GM20000 (cell line): ENCODE data around the gene RHOG.

Experiments
- DNase-seq: peaks from one replicate; pipeline ENCODE4 v3.0.0; 2012; ENCODE audit warnings: low spot score
- TF ChIP-seq, protein P1 (sequence below): IDR thresholded peaks from 2 replicates; pipeline ENCODE4 v1.5.1; 2012; ENCODE audit warnings: mild to moderate bottlenecking, control low read depth; ENCODE audit errors: extremely low read depth, missing control alignments

Gene RHOG

DNA sequence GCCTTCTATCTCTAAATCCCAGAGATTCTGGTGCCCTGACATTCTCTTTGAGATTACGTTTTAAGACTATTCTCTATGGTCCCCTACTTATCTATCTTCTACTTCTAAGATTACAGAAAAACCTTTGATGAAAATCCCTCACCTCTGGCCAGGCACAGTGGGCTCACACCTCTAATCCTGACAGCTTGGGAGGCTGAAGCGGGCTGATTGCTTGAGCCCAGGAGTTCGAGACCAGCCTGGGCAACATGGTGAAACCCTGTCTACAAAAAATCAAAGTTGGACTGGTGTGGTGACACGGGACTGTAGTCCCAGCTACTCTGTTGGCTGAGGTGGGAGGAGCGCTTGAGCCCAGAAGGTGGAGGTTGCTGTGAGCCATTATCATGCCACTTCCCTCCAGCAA is 57.8 kb downstream of the RHOG start:
- DNase-seq = no peak
- TF ChIP-seq, protein P1, sequence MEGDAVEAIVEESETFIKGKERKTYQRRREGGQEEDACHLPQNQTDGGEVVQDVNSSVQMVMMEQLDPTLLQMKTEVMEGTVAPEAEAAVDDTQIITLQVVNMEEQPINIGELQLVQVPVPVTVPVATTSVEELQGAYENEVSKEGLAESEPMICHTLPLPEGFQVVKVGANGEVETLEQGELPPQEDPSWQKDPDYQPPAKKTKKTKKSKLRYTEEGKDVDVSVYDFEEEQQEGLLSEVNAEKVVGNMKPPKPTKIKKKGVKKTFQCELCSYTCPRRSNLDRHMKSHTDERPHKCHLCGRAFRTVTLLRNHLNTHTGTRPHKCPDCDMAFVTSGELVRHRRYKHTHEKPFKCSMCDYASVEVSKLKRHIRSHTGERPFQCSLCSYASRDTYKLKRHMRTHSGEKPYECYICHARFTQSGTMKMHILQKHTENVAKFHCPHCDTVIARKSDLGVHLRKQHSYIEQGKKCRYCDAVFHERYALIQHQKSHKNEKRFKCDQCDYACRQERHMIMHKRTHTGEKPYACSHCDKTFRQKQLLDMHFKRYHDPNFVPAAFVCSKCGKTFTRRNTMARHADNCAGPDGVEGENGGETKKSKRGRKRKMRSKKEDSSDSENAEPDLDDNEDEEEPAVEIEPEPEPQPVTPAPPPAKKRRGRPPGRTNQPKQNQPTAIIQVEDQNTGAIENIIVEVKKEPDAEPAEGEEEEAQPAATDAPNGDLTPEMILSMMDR = no peak

DNA sequence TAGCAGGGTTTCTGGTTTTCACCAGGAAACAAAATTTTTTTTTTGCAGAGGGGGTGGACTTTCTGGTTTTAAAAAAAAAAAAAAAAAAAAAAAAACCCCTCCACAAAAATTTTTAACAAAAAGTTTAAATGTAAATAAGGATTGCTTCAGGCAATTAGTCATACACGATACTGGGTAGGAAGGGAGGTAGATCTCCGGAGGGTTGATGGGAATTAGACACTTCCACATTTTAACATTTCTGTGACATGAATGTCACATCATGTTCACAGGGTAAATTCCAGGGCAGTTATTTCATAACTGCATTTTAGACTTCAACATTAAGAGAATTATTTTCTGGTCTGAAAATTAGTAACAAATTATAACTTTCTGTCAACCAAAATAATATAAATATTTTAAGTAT is 59.3 kb downstream of the RHOG start:
- DNase-seq = no peak
- TF ChIP-seq, protein P1 = no peak
